K562 (cell line): Measurements from ENCODE around the gene CPNE2.

Experiments
- E2F3 ChIP-seq: fragments of 250-450 bp; sonication (Bioruptor Pico); IDR thresholded peaks from 2 replicates; pipeline ENCODE4 v1.4.0; 2020; ENCODE audit warnings: mild to moderate bottlenecking
- TF ChIP-seq, protein P1 (sequence below), 2 experiments: fragments of 450-650 bp in 1 of 2; sonication (generic) in 1 of 2; formaldehyde crosslinking in 1 of 2; IDR thresholded peaks in 1 of 2; conservative IDR thresholded peaks in 1 of 2; 2 replicates each; pipeline versions ENCODE4 v1.6.1 to v1.8.1; 2016 to 2023; ENCODE audit warnings: mild to moderate bottlenecking in 2 of 2, moderate library complexity in 2 of 2, inconsistent platforms in 1 of 2, missing genetic modification reagents in 1 of 2
- TF ChIP-seq, protein P2 (sequence below): sonication (generic); formaldehyde crosslinking; IDR thresholded peaks from 2 replicates; pipeline ENCODE4 v1.8.1; 2023; ENCODE audit warnings: mild to moderate bottlenecking, missing genetic modification reagents
- TF ChIP-seq, protein P3 (sequence below): sonication (generic); formaldehyde crosslinking; IDR thresholded peaks from 2 replicates; pipeline ENCODE4 v1.8.1; 2022; ENCODE audit warnings: missing genetic modification reagents
- TF ChIP-seq, protein P4 (sequence below), 3 experiments: IDR thresholded peaks in 2 of 3; conservative IDR thresholded peaks in 1 of 3; 2 replicates each; pipeline ENCODE4 v1.5.1; 2011 to 2012; ENCODE audit warnings: low read length in 3 of 3, mild to moderate bottlenecking in 3 of 3, control low read depth in 2 of 3, improper control_type of control experiment in 1 of 3, inconsistent platforms in 1 of 3, low read depth in 1 of 3, mixed read lengths in 1 of 3, moderate library complexity in 1 of 3; ENCODE audit not compliant: insufficient read depth in 2 of 3

DNA sequence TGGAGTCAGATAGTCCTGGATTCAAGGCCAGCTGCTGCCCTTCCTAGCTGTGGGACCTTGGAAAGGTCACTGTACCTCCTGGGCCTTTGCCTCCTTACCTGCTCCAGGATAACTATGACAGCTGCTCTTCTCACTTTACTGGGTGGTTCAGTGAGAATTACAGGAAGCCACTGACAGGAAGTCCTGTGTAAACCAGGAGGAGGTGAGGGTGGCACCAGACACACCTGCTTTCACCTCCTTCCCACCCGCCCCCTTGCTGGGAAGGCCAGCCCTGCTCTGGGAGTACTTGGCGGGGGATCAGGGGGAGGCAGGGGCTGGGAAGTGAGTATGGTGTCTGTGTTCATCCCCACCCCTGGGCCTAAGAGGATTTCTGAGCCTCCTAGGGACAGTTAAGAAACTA is 42.6 kb downstream of the CPNE2 start:
- TF ChIP-seq, protein P1, sequence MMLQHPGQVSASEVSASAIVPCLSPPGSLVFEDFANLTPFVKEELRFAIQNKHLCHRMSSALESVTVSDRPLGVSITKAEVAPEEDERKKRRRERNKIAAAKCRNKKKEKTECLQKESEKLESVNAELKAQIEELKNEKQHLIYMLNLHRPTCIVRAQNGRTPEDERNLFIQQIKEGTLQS (IDR thresholded peaks at IDR 0.05) = no peak
- TF ChIP-seq, protein P1 (CRISPR knock-in tag; conservative IDR thresholded peaks at IDR 0.05) = no peak
- TF ChIP-seq, protein P2, sequence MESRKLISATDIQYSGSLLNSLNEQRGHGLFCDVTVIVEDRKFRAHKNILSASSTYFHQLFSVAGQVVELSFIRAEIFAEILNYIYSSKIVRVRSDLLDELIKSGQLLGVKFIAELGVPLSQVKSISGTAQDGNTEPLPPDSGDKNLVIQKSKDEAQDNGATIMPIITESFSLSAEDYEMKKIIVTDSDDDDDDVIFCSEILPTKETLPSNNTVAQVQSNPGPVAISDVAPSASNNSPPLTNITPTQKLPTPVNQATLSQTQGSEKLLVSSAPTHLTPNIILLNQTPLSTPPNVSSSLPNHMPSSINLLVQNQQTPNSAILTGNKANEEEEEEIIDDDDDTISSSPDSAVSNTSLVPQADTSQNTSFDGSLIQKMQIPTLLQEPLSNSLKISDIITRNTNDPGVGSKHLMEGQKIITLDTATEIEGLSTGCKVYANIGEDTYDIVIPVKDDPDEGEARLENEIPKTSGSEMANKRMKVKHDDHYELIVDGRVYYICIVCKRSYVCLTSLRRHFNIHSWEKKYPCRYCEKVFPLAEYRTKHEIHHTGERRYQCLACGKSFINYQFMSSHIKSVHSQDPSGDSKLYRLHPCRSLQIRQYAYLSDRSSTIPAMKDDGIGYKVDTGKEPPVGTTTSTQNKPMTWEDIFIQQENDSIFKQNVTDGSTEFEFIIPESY (CRISPR knock-in tag) = no peak
- TF ChIP-seq, protein P3, sequence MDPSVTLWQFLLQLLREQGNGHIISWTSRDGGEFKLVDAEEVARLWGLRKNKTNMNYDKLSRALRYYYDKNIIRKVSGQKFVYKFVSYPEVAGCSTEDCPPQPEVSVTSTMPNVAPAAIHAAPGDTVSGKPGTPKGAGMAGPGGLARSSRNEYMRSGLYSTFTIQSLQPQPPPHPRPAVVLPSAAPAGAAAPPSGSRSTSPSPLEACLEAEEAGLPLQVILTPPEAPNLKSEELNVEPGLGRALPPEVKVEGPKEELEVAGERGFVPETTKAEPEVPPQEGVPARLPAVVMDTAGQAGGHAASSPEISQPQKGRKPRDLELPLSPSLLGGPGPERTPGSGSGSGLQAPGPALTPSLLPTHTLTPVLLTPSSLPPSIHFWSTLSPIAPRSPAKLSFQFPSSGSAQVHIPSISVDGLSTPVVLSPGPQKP (CRISPR knock-in tag) = no peak
- no peak for TF ChIP-seq E2F3 (CRISPR knock-in tag)
- TF ChIP-seq, protein P4, sequence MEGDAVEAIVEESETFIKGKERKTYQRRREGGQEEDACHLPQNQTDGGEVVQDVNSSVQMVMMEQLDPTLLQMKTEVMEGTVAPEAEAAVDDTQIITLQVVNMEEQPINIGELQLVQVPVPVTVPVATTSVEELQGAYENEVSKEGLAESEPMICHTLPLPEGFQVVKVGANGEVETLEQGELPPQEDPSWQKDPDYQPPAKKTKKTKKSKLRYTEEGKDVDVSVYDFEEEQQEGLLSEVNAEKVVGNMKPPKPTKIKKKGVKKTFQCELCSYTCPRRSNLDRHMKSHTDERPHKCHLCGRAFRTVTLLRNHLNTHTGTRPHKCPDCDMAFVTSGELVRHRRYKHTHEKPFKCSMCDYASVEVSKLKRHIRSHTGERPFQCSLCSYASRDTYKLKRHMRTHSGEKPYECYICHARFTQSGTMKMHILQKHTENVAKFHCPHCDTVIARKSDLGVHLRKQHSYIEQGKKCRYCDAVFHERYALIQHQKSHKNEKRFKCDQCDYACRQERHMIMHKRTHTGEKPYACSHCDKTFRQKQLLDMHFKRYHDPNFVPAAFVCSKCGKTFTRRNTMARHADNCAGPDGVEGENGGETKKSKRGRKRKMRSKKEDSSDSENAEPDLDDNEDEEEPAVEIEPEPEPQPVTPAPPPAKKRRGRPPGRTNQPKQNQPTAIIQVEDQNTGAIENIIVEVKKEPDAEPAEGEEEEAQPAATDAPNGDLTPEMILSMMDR (IDR thresholded peaks at IDR 0.05 in 2 of 3, conservative IDR thresholded peaks at IDR 0.05 in 1 of 3; ENCODE audit: insufficient read depth in 2 of 3, low read depth in 1 of 3, low read length in 3 of 3) = no peak
